ENCODE results near the gene OPTN. TPM values are rescaled to one million over a fixed set of nuclear protein-coding genes. Genes with fewer than 3 reads are reported as not detected.
"Not testable (repeated sequence)": the region's sequence is repeated elsewhere in the genome, so short reads cannot be mapped to it uniquely, and the experiment has no call there.

Gene OPTN
- total and polyA plus RNA-seq, 8 donors, result 32.6 to 82.3 (median 40.9) TPM

DNA sequence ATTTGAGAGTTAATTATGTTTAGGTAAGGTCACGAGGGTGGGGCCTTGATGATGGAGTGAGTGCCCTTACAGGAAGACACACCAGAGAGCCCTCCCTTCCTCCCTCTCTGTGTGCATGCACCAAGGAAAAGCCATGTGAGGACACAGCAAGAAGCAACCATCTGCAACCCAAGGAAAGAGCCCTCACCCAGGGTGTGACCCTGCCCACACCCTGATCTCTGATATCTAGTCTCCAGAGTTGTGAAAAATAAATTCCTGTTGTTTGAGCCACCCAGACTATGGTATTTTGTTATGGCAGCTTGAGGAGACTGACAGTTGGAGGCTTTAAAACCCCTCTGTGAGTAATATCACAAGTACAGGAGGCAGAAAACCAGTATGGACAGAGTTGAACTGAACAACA is 46.4 kb downstream of the OPTN start:
- intact Hi-C loops (cut with DNase I; ENCODE audit: low total_unique reads), result no loop called here
- TF ChIP-seq EP300 (IDR thresholded peaks at IDR 0.05) (no peak), POLR2AphosphoS5 (IDR thresholded peaks at IDR 0.05) (no peak), POLR2A (IDR thresholded peaks at IDR 0.05) (no peak)
- TF ChIP-seq, protein P1, sequence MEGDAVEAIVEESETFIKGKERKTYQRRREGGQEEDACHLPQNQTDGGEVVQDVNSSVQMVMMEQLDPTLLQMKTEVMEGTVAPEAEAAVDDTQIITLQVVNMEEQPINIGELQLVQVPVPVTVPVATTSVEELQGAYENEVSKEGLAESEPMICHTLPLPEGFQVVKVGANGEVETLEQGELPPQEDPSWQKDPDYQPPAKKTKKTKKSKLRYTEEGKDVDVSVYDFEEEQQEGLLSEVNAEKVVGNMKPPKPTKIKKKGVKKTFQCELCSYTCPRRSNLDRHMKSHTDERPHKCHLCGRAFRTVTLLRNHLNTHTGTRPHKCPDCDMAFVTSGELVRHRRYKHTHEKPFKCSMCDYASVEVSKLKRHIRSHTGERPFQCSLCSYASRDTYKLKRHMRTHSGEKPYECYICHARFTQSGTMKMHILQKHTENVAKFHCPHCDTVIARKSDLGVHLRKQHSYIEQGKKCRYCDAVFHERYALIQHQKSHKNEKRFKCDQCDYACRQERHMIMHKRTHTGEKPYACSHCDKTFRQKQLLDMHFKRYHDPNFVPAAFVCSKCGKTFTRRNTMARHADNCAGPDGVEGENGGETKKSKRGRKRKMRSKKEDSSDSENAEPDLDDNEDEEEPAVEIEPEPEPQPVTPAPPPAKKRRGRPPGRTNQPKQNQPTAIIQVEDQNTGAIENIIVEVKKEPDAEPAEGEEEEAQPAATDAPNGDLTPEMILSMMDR (IDR thresholded peaks at IDR 0.05), result no peak
- Histone ChIP-seq H3K27ac (no peak overlapping the region), H3K4me3 (no peak overlapping the region), H3K4me1 (no peaks in the 10 kb centered on the region), H3K9me3 (peaks cover 0 to 14% (median 3%) of the 10 kb centered on the region in 4 donors), H3K27me3 (no peaks in the 10 kb centered on the region), H3K36me3 (peaks cover 0 to 27% (median 24%) of the 10 kb centered on the region in 4 donors)
- DNase-seq, result no peak
- 75 to 95% (median 84%) methylated on average over 1 of the region's 1 CpG for WGBS, 5 donors

DNA sequence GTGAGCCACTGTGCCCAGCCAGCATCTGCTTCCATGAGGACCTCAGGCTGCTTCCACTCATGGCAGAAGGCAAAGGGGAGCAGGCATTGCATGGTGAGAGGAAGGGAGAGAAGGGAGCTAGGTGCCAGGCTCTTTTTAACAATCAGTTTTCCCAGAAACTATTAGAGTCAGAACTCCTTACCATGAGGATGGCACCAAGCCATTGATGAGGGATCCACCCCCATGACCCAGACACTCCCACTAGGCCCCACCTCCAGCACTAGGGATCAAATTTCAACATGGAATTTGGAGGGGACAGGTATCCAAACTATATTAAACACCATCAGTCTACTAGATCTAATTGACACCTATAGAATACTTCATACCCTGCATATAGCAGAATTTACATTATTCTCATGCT is 47.2 kb downstream of the OPTN start:
- peaks cover 0 to 20% (median 18%) of the 10 kb centered on the region in 4 donors for H3K36me3 ChIP-seq
- intact Hi-C loops (cut with DNase I; ENCODE audit: low total_unique reads), result no loop called here
- DNase-seq, result no peak
- H3K27ac ChIP-seq, result no peak overlapping the region
- H3K27me3 ChIP-seq, result no peaks in the 10 kb centered on the region
- TF ChIP-seq POLR2A (IDR thresholded peaks at IDR 0.05), result no peak
- TF ChIP-seq, protein P1 (IDR thresholded peaks at IDR 0.05), result no peak
- no peak for TF ChIP-seq EP300 (IDR thresholded peaks at IDR 0.05)
- TF ChIP-seq POLR2AphosphoS5 (IDR thresholded peaks at IDR 0.05), result no peak
- no peaks in the 10 kb centered on the region for H3K4me1 ChIP-seq
- H3K4me3 ChIP-seq, result no peak overlapping the region
- peaks cover 0 to 14% (median 3%) of the 10 kb centered on the region in 4 donors for H3K9me3 ChIP-seq

DNA sequence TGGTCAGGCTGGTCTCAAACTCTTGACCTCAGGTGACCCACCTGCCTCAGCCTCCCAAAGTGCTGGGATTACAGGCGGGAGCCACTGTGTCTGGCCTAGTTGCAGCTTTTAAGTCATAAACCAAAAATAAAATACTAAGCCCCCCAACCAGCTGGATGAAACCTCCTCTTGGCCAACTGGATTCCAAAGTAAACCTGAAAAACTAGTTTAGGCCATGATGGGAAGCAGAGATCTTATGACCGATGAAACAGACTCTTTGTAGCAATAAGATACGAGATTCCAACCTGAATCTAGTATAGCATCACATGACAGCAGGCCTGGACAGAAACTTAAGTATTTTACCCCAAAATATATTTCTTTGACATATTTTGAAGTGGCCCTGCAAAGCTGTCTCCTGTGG is 52.3 kb downstream of the OPTN start:
- intact Hi-C loops (cut with DNase I; ENCODE audit: low total_unique reads), result no loop called here

DNA sequence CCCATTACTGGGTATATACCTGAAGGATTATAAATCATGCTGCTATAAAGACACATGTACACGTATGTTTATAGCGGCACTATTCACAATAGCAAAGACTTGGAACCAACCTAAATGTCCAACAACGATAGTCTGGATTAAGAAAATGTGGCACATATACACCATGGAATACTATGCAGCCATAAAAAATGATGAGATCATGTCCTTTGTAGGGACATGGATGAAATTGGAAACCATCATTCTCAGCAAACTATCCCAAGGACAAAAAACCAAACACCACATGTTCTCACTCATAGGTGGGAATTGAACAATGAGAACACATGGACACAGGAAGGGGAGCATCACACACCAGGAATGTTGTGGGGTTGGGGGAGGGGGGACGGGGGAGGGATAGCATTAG is 55.9 kb downstream of the OPTN start:
- H3K36me3 ChIP-seq; H3K27me3 ChIP-seq; intact Hi-C loops (cut with DNase I; ENCODE audit: low total_unique reads); H3K9me3 ChIP-seq; H3K27ac ChIP-seq; H3K4me3 ChIP-seq; DNase-seq: not testable (repeated sequence)
- H3K4me1 ChIP-seq, result peaks cover 5 to 11% (median 7%) of the 10 kb centered on the region in 4 donors
- 80 to 94% (median 90%) methylated on average over 4 of the region's 4 CpGs for WGBS, 5 donors

More for the DNA sequence above, 52.3 kb downstream of the OPTN start:
- WGBS, 5 donors, result 81 to 91% (median 85%) methylated on average over 3 of the region's 3 CpGs
- no peak for DNase-seq
- H3K4me1 ChIP-seq, result no peaks in the 10 kb centered on the region
- no peak for TF ChIP-seq EP300 (IDR thresholded peaks at IDR 0.05)
- TF ChIP-seq POLR2A (IDR thresholded peaks at IDR 0.05), result no peak
- TF ChIP-seq, protein P1 (IDR thresholded peaks at IDR 0.05), result no peak
- no peak for TF ChIP-seq POLR2AphosphoS5 (IDR thresholded peaks at IDR 0.05)
- H3K36me3 ChIP-seq, result no peaks in the 10 kb centered on the region
- peaks cover 0 to 6% (median 3%) of the 10 kb centered on the region in 4 donors for H3K9me3 ChIP-seq
- no peak overlapping the region for H3K27ac ChIP-seq
- no peak overlapping the region for H3K4me3 ChIP-seq
- no peaks in the 10 kb centered on the region for H3K27me3 ChIP-seq

DNA sequence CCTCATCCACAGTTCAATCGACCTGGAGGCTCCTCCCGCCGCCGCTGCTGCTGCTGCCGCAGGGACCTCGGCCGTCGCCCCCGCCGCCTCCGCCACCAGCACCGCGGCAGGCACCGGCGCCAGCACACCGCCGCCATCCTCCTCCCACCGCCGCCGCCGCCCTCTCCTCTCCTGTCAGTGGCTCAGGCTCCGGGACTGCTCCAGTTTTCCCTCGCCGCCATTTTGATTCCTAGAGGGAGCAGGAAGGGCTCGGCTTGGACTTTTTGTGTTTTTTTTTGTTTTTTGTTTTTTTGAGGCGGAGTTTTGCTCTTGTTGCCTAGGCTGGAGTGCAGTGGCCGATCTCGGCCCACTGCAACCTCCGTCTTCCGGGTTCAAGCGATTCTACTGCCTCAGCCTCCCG is 58.4 kb downstream of the OPTN start:
- no peaks in the 10 kb centered on the region for H3K9me3 ChIP-seq
- no peak for TF ChIP-seq EP300 (IDR thresholded peaks at IDR 0.05)
- H3K36me3 ChIP-seq, result no peaks in the 10 kb centered on the region
- peak in 1 of 2 donors; percentile 37 for DNase-seq
- H3K27ac ChIP-seq, result peak overlapping the region in 1 of 5 donors; percentile 56
- intact Hi-C loops (cut with DNase I; ENCODE audit: low total_unique reads), result no loop called here
- no peaks in the 10 kb centered on the region for H3K27me3 ChIP-seq
- H3K4me3 ChIP-seq, result peak overlapping the region; percentile 24 to 34 (median 26)
- WGBS, 5 donors, result 31 to 58% (median 50%) methylated on average over 30 to 32 of the region's 32 CpGs
- peaks cover 14 to 20% (median 18%) of the 10 kb centered on the region in 4 donors for H3K4me1 ChIP-seq

All from stomach (tissue), 9 donors.